Measurements from ENCODE around the gene SDK1.
"Not testable (repeated sequence)": the region's sequence is repeated elsewhere in the genome, so short reads cannot be mapped to it uniquely, and the experiment has no call there.

Gene SDK1

DNA sequence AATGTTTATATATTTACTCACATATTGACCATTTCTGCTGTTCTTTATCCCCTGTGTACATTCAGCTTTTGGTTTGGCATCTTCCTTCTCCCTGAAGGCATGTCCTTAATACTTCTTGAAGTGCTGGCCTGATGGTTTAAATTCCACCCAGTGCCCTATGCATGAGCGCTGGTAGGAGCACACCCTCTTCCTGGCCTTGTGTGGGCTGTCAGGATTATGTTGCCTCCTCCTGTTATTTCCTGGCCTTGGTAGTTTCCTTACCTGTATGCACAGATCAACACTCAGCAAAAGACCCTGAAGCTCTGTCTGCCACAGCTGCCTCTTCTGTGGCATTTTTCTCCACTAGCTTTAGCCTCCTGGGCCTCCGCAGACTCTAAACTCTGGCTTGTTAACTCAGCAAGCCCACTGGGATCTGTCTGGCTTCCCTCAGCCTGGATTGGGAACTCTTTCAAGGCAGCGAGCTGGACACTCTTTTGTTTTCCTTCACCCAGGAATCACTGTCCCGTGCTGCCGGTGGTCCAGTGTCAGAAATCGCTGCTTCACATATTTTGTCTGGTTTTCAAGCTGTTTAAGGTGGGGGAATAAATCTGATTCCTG is 595.2 kb downstream of the SDK1 start:
- FAIRE-seq, result no peak

DNA sequence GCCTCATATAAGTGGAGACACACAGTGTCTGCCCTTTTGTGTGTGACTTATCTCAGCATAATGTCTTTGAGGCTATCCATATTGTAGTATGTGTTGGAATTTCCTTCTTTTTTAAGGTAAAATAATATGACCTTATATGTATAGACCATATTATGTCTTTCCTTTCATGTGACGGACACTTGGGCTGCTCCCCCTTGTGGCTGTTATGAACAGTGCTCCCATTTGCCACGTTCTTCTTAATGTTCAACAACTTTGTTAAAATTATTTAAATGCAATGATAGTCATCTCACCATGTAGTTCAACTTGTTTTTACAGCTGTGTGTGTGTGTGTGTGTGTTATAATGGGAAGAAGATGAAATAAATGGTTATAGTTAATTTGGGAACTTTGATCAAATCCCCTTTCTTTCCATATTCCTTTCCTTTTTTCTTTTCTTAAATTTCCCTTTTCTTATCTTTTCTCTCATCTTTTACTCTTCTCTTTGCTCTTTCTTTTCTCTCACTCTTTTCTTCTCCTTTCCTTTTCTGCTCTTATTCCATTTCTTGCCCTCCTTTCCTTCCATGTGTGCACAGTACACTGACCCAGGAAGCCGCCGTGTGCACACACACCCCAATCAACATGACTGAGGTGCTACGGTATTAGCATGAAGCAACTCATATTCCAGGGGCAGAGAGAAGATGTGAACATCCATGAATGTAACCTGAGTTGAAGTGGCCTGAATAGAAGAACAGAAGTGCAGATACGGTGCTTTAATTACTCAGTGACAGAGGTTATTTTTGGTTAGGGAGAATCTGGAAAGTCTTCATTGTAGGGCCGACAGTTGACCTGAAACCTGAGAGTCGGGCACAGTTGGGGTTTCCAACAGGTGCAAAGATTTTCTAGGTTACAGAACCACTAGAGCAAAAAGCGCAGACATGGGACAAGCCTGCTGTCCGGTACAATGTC is 596.6 kb downstream of the SDK1 start:
- no peak for FAIRE-seq

DNA sequence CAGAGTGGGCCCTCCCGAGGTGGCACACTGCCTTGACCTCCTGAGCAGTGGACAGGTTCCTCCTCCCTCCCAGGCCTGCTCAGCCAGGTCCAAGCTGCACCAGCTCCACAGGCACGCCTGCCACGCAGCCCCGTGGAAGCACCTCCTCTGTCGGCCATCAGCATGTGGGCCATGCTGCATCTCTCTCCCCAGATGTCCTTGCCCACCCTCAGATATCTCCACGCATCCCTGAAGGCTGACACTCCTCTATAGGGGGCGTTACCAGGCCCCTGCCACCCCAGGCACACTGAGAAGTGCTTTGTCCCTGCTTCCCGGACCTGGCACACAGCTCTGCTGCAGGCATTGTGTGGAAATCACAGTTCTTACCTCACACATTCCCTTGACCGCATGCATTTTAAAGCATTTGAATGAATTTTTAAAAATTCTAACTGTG is 598.5 kb downstream of the SDK1 start:
- FAIRE-seq, result no peak

DNA sequence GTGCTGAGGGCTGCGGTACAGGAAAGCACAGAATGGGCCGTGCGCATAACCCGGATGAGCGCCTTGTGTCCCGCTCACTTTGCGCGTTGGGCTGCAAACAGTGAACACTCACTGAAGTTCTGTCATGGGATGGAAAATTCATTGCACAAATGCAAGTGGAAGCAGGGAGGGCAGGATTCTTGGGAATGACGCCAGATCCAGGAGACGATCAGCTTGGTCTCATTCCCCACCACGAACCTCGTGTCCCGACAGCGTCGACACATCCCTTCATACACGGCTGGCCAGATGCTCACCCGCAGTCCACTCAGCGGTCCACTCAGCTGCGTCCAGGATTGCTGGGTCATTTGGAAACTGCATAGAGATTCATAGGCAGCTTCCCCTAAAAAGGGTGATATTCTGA is 607.1 kb downstream of the SDK1 start:
- FAIRE-seq, result no peak

DNA sequence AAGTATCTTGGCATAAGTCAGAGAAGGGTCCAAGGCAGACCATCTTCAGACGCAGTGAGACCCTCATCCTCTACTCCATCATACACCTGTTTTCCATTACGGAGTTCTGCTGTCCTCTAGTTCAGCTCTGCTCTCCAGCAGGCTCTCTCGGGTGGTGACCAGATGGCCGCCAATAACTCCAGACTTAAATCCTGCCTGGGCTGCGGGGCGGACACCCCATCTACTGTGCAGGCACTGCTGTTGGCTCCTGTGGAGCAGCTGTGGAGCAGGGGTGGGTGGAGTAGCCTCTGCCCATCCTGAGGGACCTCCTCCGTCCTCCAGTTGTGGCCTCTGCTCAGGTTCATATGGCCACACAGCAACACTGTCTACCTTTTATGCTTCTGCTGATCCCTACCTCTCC is 608.1 kb downstream of the SDK1 start:
- FAIRE-seq, result no peak

DNA sequence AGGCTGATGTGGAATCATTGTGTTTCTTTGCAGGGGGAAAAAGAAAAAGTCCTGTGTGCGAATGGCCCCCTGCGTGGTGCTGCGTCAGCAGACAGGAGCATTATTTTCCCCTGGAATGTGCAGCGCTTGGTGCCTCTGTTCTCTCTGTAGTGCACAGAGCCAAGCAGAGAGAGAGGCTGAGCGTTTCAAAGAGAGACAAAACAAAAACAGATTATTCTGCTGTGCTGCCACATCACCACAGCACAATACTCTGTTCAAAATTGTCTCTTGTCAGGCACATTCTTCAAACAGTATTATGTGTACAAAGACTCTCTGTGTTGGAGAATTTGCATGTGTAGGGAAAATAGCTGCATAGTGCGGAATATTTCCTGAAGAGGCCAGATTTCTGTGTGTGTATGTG is 609.0 kb downstream of the SDK1 start:
- no peak for FAIRE-seq

DNA sequence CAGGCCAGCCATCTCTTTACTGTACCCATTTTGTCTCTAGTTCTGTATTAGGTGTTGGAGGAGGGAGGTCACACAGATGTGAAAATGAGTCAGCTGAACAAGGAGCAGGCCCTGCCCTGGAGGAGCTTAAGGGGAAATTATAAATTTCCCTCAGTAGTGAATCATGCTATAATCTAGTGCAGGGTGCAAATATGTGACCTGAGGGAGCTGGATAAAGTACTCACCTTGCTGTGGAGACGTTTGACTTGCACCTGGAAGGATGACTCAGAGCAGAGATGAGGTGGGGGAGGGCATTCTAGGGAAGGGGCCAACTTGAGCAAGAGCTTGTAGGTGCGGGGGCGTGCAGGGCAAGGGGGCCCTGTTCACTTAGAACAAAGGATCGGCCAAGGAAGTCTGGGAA is 610.6 kb downstream of the SDK1 start:
- FAIRE-seq, result no peak

DNA sequence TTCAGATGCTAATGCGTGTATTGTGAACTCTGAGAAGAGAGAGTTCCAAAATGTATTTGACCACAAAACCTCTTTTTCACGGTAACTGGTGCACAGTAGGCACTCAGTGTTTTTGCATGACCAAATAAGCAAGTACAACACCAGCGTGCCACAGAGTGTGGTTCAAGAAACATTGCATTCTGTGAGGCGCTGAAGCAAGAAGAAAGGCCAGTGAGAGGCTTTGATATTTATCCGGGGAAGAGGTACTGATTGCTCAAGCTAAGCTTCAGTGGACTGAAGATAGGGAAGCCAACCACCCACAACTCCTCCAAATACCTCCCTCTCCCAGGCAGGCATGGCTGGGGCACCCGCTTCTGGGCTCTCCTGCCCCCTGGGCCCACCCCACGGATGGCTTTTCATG is 611.2 kb downstream of the SDK1 start:
- no peak for FAIRE-seq

DNA sequence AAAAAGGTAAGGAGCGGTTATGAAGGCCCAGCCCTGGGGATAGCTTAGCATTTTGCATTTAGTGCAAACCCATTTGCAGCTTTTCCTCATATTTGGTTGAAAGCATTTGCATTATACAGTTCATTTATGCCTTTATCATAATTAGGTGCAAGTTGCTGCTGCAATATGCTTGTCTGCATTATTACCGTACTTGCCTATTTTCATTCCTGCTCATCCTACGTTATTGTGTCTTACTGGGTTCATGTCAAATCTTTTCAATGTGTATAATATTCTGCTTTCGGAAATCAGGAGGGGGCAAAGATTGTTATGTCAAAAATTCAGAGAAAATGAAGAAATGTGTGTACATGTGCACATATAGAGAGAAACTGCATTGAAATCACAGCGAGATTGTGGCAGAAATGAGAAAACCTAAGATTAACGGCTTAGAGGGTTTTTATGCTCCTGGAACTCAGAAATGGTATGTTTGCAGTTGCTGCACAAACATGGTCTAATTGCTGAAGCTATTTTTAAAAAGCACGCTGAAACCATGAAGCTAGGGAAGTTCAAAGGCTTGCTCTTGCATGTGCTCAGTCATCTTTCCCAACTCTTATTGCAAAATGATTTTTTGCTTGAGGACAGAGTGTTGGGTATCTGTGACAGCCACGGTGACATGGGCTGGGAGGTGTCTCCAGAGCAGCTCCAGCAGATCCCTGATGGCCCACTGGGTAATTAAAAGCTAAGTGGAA is 613.2 kb downstream of the SDK1 start:
- FAIRE-seq, result no peak

DNA sequence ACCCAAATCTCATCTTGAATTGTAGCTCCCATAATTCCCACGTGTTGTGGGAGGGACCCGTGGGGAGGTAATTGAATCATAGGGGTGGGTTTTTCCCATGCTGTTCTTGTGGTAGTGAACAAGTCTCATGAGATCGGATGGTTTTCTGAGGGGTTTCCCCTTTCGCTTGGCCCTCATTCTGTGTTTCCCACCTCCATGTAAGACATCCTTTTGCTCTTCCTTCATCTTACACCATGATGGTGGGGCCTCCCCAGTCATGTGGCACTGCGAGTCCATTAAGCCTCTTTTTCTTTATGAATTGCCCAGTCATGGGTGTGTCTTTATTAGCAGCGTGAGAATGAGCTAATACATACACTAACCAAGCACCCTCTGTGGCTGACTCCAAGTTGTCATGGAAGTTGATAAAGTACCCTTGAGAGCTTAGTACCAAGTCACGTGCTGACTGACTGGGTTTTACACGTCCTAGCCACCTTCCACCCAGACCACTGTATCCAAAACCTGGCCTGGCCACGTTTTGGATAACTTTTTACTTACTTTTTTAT is 614.4 kb downstream of the SDK1 start:
- no peak for FAIRE-seq

DNA sequence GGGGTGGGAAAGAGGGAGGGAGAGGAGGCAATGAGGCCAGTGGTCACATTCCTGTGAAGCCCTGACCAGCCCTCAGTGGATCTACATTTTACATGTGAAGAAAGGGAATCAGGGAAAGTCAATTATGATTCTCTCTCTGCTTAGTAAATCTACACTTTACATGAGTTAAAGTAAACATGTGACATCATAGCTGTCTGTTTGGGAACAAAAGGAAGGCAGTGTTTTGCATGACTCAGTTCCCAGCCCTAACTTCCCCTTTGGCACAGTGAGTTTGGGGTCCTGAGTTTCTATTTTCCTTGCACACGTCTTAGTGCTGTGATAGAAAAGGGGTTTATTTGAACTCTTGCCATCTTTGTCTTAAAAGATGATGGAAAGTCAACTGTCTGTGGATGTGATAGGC is 615.1 kb downstream of the SDK1 start:
- no peak for FAIRE-seq

DNA sequence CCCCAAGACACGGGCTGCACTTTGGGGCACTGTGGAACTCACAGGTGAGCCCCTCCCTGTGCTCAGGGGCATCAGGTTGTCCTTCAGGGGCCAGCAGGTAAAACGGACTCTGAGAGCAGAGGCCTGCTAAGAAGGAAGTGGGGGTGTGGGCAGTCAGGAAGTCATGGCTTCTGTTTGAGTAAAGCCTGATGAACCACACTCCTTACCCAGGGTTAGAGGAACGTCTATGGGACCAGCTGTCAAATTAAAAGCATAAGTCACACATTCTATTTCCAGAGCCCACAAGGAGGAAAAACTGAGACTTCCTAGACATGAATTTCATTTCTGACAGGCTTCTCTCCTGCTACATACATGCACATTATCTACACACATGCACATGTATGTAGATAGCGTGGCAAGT is 616.4 kb downstream of the SDK1 start:
- no peak for FAIRE-seq

DNA sequence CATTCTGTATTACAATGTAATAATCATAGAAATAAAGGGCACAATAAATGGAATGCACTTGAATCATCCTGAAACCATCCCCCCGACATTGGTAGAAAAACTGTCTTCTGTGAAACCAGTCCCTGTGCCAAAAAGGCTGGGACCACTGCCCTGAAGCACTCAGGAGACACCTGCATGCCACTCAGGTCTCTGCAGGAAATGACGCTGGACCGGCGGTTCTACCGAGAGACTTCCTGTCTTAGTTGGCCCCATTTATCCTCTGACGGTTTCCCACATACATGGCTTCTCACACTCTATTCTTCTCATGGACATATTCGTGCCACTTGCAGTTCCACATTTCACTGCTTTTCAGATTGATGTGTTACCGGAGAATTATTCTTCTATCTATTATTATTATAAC is 617.5 kb downstream of the SDK1 start:
- FAIRE-seq, result no peak

DNA sequence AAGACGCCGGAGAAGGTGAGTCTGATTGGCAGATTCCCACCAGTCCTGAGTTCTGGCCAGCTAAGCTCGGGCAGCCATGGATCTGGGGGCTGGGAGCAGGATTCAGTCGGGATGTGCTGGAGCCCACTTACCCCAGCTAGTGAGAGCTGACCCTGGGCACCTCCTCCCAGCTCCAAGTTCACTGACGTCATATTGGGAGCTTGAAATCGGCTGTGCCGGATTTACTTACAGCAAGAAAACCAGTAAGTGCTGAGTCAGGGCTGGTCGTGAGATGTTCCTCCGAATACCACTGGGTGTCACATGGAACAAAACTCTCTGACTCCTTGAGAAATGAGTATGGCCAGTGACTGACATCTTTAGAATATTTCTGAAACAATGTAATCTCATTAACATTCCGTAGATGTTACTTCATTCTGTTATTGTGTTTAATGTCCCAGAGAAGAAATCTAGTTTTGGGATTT is 621.2 kb downstream of the SDK1 start:
- no peak for FAIRE-seq

DNA sequence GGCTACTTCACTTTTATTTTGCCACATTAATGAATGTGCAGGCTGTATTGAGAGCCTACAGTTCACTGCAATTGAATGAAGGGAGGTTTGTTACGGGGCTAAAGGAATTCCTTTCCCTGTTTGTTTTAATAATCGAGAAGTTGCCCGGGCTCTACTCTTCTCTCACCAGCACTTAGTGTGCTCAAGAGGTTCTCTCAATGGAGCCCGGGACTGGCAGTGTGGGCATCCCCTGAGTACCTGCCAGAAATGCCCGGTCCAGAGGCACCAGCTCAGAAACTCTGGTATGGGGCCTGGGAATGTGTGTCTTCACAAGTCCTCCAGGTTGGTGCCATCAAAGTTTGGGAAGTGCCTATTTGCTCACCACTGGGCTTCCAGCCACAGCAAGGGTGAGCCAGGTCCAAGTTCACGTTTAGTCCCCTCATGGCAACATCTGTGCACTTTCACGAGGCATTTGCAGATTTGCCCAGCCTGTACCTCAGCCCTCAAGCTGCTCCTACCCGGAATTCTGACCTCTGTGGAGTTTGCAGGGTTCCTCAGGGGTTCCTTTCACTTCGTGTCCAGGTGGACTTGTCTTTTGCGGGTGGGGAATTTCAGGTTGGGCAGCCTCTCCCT is 622.4 kb downstream of the SDK1 start:
- no peak for FAIRE-seq

DNA sequence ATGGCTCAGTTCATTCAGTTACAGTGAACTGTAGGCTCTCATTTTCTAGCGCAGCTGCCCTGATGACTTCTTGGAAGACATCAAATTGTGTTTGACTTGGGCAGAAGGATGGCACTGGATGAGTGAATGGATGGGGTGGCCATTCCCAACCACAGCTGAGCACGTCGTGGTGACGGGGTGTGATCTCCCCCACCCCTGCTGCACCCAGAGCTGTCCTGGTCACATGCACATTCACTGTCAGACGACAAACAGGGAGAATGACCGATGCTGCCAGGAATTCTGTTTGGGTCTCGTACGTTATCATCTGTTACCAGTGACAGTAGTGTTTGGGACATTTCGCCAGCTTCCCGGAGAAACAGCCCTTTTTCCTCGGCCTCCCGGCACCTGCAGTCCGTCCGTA is 623.2 kb downstream of the SDK1 start:
- FAIRE-seq, result no peak

DNA sequence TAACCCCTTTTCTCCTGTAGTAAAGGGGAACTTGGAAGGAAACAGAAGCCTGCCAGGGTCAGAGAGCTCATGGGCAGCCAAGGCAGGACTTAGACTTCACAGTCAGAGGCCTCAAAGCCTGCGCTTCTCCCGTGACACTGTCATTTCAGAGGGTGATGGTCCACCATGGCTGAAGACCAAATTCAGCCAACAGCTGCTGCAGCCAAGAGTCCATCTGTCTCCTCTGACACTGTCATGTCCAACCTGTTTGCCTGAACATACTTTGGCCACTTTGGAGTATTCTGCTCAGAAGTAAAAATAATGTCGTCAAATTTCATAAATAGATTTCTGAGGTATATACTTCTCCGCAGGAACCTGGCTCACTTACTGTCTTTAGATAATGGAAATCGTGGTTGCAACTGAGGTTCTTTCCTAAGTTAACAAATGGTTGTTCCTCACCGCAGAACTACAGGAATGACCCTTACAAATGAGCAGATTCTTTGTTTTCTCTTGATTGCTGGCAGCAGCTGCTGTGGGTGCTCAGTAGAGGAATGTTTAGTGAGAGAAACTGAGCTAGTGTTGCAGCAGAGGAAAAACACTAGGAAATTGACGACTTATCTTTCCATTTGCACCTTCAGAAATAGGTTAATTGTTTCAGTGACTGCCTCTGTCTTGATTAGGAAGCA is 626.5 kb downstream of the SDK1 start:
- no peak for FAIRE-seq

DNA sequence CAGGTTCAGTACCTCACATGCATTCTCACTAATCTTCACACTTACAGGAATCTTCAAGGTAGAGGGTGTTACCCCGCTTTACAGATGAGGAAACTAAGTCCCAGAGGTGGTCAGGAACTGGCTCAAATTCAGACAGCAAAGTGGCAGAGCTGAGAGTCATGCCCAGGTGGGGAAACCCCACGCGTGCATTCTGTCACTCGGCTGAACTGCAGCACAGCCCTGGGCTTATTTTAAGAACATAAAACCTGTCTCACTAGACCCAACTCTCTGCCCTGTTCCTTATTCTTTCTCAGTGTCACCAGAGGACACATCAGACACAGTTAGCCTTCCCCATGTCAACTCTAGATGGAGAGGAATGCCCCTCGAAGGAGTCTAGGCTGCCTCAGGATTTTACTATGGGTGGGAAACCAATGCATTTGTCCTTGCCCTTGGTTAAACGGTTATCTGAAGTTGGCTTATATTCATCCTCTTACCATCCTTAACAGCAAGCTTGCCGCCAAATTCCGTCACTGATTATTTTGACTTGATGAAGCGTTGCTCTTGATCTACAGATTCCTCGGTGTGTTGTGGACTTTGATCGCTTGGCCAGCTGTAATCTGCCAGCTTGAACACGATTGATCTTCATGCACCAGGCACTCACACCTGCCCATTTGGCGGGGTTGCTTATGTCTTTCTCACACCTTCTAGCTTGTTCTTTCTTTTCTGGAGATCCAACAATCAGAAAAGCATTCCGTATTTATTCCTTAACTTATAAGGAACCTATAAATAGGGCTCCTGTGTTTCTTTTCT is 627.9 kb downstream of the SDK1 start:
- FAIRE-seq, result no peak

DNA sequence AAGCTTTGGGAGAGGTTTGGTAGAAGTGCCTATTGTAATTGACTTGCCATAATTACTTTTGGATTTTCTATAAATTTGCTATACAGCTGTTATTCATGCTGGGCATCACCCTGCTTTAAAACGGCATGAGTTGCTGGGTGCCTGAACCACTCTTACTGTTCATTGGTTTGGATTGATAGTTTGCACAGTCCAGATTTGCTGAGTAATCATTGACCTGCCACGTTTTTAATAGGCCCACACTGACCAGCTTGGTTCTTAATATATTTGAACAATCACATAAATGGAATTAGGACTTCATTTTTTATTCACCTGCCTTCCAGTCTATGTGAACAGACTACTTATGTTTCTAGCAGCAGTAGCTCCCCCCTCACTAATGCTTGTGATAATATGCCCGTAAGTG is 630.8 kb downstream of the SDK1 start:
- no peak for FAIRE-seq

DNA sequence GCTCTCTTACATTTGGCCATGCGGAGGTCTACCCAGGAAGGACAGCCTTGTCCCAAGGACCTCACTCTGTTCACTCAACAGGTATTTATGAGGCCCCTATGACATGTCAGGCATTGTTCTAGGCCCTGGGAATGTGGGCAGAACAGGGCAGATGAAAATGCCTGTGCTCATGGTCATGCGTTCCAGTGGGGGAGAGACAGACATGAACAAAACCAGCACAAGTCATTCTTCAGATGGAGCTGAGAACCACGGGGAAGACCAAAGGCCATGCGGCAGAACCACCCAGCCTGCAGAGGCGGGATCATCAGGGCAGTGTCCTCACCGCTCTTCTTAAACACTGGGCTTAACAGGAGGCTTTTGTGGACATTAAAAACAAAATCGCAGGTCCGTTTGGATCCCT is 636.1 kb downstream of the SDK1 start:
- no peak for FAIRE-seq

DNA sequence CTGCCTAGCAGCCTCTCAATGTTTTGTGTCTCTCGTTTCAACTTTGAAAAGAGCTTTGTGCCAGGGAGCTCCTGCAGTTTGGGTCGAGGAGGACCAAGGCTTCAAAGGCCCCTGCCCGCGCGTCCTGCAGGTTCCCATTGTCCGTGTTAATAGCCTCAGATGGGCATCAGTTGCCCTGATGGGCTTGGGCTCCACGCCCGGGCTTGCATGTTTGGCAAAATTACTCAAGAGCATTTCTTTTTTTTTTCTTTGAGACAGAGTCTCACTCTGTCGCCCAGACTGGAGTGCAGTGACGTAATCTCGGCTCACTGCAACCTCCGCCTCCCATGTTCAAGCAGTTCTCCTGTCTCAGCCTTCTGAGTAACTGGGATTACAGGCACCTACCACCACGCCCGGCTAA is 636.6 kb downstream of the SDK1 start:
- FAIRE-seq, result no peak

DNA sequence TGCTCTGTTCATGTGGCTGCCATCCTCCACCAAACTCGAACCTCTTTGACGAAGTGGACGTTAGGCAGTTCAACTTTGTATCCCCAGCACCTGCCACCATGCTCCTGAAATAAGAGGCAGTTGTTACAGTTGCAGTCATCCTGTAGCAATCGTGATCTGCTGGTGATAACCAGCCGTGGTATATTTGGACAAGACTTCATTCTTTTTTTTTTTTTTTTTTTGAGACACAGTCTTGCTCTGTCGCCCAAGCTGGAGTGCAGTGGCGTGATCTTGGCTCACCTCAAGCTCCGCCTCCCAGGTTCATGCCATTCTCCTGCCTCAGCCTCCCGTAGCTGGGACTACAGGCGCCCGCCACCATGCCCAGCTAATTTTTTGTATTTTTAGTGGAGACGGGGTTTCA is 640.7 kb downstream of the SDK1 start:
- FAIRE-seq, result not testable (repeated sequence)
